Measurements from ENCODE around the gene NEDD1. TPM values are rescaled to one million over a fixed set of nuclear protein-coding genes. Genes with fewer than 3 reads are reported as not detected.

Gene NEDD1
- total RNA-seq (2021) (24.8 and 36.3 TPM in 2 replicates), Bru-seq, nascent RNA (percentile 84 among the genes with signal in this experiment), BruChase-seq, experiment 1, labeled RNA remaining after a 2-hour chase (percentile 86 among the genes with signal in this experiment), BruChase-seq, experiment 2, labeled RNA remaining after a 6-hour chase (percentile 87 among the genes with signal in this experiment)
- long read RNA-seq, full-length matches to known transcripts, result 47 of 77 reads
- long read RNA-seq, partial matches to known transcripts, result 14 of 77 reads
- long read RNA-seq, other reads (novel, unspliced or antisense), result 16 of 77 reads

GRCh38 chr12:96906849-96907670 lies at the start of gene NEDD1:
Gene NEDD1, plus strand, starts transcription at chr12:96907257. Its CDS starts 2,503 bp downstream, at chr12:96909760.
- no peaks in the 10 kb centered on the region for H4K20me1 ChIP-seq (ENCODE audit: insufficient read depth)
- intact Hi-C loops (cut with micrococcal nuclease; ENCODE audit: unreplicated experiment), result loop anchor here (5.0 to 10.0 kb wide), 2 partner anchors 45 to 212 kb away; no protein-coding TSS in a partner anchor
- no peaks in the 10 kb centered on the region for H3K9me3 ChIP-seq (ENCODE audit: insufficient read depth, low read depth)
- TF ChIP-seq EZH2 (IDR thresholded peaks at IDR 0.05; ENCODE audit: low read depth) (no peak), CTCF (conservative IDR thresholded peaks at IDR 0.05) (no peak)
- peak within 1 kb of the TSS; percentile 91 for H3K4me3 ChIP-seq
- H3K4me1 ChIP-seq (replicated peaks; ENCODE audit: insufficient read depth), result peaks cover 12% of the 10 kb centered on the region
- H2AFZ ChIP-seq, result peak within 1 kb of the TSS; percentile 99
- H3K4me2 ChIP-seq, result peak within 1 kb of the TSS; percentile 91
- no peaks in the 10 kb centered on the region for H3F3A ChIP-seq (ENCODE audit: insufficient read depth, low read depth)
- H3K36me3 ChIP-seq (ENCODE audit: low read depth), result no peaks in the 10 kb centered on the region
- no peaks in the 10 kb centered on the region for H3K27me3 ChIP-seq (ENCODE audit: insufficient read depth, low read depth)
- peaks cover 20% of the 10 kb centered on the region; the same call in 1 of the 2 replicates for H3K79me2 ChIP-seq (ENCODE audit: low read depth)
- DNase-seq, result peak; percentile 60 to 83
- no peaks in the 10 kb centered on the region for H3K9me2 ChIP-seq (ENCODE audit: insufficient read depth)
- POLR2A ChIA-PET (ENCODE audit: unreplicated experiment), result interaction anchor here (0.6 kb wide), 2 partner anchors 60 to 187 kb away, joined by 3 to 5 read pairs; no protein-coding TSS in a partner anchor
- H3K27ac ChIP-seq, result peak within 1 kb of the TSS; percentile 7; the same call in 1 of the 2 replicates
- CTCF ChIA-PET, result no interaction called here
- BruUV-seq (replicated peaks), result no TSS peak

DNA sequence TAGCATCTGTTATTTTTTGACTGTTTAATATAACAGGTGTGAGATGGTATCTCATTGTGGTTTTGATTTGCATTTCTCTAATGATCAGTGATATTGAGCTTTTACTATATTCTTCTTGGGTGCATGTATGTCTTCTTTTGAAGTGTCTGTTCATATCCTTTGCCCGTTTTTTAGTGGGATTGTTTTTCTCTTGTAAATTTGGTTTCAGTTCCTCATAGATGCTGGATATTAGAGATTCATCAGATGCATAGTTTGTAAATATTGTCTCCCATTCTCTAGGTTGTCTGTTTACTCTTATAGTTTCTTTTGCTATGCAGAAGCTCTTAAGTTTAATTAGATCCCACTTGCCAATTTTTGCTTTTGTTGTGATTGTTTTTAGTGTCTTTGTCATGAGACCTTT lies 48.9 kb upstream of the NEDD1 start:
- H3K4me1 ChIP-seq (replicated peaks; ENCODE audit: insufficient read depth), result no peaks in the 10 kb centered on the region; the same call in 1 of the 2 replicates
- no peak overlapping the region for H3K4me3 ChIP-seq
- no peaks in the 10 kb centered on the region for H3F3A ChIP-seq (ENCODE audit: insufficient read depth, low read depth)
- TF ChIP-seq CTCF (conservative IDR thresholded peaks at IDR 0.05), result no peak
- TF ChIP-seq EZH2 (IDR thresholded peaks at IDR 0.05; ENCODE audit: low read depth), result no peak
- BruUV-seq (replicated peaks), result no TSS peak
- no peaks in the 10 kb centered on the region for H3K79me2 ChIP-seq (ENCODE audit: low read depth)
- H3K4me2 ChIP-seq, result no peak overlapping the region
- no peaks in the 10 kb centered on the region for H4K20me1 ChIP-seq (ENCODE audit: insufficient read depth)
- no peaks in the 10 kb centered on the region for H3K9me3 ChIP-seq (ENCODE audit: insufficient read depth, low read depth)
- no peak overlapping the region for H2AFZ ChIP-seq
- H3K27me3 ChIP-seq (ENCODE audit: insufficient read depth, low read depth), result no peaks in the 10 kb centered on the region
- intact Hi-C loops (cut with micrococcal nuclease; ENCODE audit: unreplicated experiment), result no loop called here
- no peaks in the 10 kb centered on the region for H3K36me3 ChIP-seq (ENCODE audit: low read depth)
- POLR2A ChIA-PET (ENCODE audit: unreplicated experiment), result no interaction called here
- H3K27ac ChIP-seq, result no peak overlapping the region
- CTCF ChIA-PET, result no interaction called here
- DNase-seq, result no peak
- no peaks in the 10 kb centered on the region for H3K9me2 ChIP-seq (ENCODE audit: insufficient read depth)

DNA sequence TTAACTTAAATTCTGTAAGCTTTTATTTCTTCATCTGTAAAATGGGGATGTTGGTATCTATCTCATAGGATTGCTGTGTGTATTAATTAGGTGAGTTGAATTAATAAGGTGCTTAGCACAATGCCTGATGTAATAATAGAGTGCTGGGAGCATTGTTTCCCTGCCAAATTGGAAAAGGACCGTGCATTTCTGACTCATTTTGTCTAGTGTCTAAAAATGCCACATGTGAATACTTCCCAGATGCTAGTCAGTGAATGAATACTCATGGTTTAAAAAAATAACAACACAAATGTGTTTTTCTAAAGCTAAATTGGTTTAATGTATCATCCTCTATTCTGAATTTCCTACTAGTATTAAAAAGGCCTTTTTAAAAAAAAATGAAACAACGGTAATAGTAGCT lies 45.4 kb upstream of the NEDD1 start:
- Histone ChIP-seq H3K79me2 (ENCODE audit: low read depth) (no peaks in the 10 kb centered on the region), H3K4me2 (no peak overlapping the region), H2AFZ (no peak overlapping the region), H3K4me1 (replicated peaks; ENCODE audit: insufficient read depth) (no peaks in the 10 kb centered on the region; the same call in 1 of the 2 replicates), H3F3A (ENCODE audit: insufficient read depth, low read depth) (no peaks in the 10 kb centered on the region), H3K27ac (no peak overlapping the region), H3K27me3 (ENCODE audit: insufficient read depth, low read depth) (no peaks in the 10 kb centered on the region), H3K36me3 (ENCODE audit: low read depth) (no peaks in the 10 kb centered on the region), H3K9me2 (ENCODE audit: insufficient read depth) (no peaks in the 10 kb centered on the region), H3K4me3 (no peak overlapping the region), H4K20me1 (ENCODE audit: insufficient read depth) (no peaks in the 10 kb centered on the region), H3K9me3 (ENCODE audit: insufficient read depth, low read depth) (no peaks in the 10 kb centered on the region)
- TF ChIP-seq CTCF (conservative IDR thresholded peaks at IDR 0.05) (no peak), EZH2 (IDR thresholded peaks at IDR 0.05; ENCODE audit: low read depth) (no peak)
- DNase-seq, result no peak
- CTCF ChIA-PET, result no interaction called here
- intact Hi-C loops (cut with micrococcal nuclease; ENCODE audit: unreplicated experiment), result loop anchor here (5.0 kb wide), 1 partner anchor 46 kb away; the partner anchor contains the start of gene NEDD1
- no TSS peak for BruUV-seq (replicated peaks)
- POLR2A ChIA-PET (ENCODE audit: unreplicated experiment), result no interaction called here
